HepG2 (cell line): ENCODE results near the gene PDE2A.

Experiments
- POLR2AphosphoS5 ChIP-seq: IDR thresholded peaks from 2 replicates; pipeline ENCODE4 v1.6.1; 2012; ENCODE audit warnings: low read depth, low read length
- REST ChIP-seq, 2 experiments: IDR thresholded peaks; 2 replicates each; pipeline ENCODE4 v1.6.1; 2011 to 2012; ENCODE audit warnings: low read length in 2 of 2, borderline replicate concordance in 1 of 2, low read depth in 1 of 2, mild to moderate bottlenecking in 1 of 2, moderate library complexity in 1 of 2

- TF ChIP-seq REST (IDR thresholded peaks at IDR 0.05; ENCODE audit: borderline replicate concordance in 1 of 2, low read depth in 1 of 2, low read length in 2 of 2) (no peak), POLR2AphosphoS5 (no peak)
These were observed 19.2 kb downstream of the PDE2A start for GRCh38 chr11:72655014-72655413.
